ENCODE results near the gene TRIM34. TPM values are rescaled to one million over a fixed set of nuclear protein-coding genes. Genes with fewer than 3 reads are reported as not detected.

The TRIM34 gene
- total and polyA plus RNA-seq, 2 of the 4 experiments (the other 2 are of a cell fraction), result 6.1 to 8.6 TPM

GRCh38 chr11:5655474-5655873, 30.7 kb downstream of the TRIM34 start:
- Histone ChIP-seq H2BK20ac (ENCODE audit: low read depth, low read length) (no peak overlapping the region), H3K18ac (ENCODE audit: low read depth, low read length) (no peak overlapping the region), H3K4ac (ENCODE audit: low read depth, low read length) (no peak overlapping the region), H2BK15ac (ENCODE audit: low read depth, low read length) (no peak overlapping the region), H3K14ac (replicated peaks; ENCODE audit: low read depth, low read length) (no peak overlapping the region), H3K4me2 (ENCODE audit: low read depth, low read length) (no peak overlapping the region), H3K4me3 (ENCODE audit: insufficient read depth, low read depth, low read length) (no peak overlapping the region), H3K9me1 (ENCODE audit: insufficient read depth, low read length) (no peaks in the 10 kb centered on the region), H3K9ac (ENCODE audit: low read depth, low read length) (no peak overlapping the region), H4K91ac (ENCODE audit: insufficient read depth, low read depth, low read length) (no peak overlapping the region), H3K23ac (ENCODE audit: low read depth, low read length) (no peak overlapping the region), H3K4me1 (ENCODE audit: control insufficient read depth, insufficient read depth, low read length) (no peaks in the 10 kb centered on the region), H3K79me1 (ENCODE audit: low read depth in 1 of 2, low read length in 2 of 2) (no peaks in the 10 kb centered on the region), H3K56ac (ENCODE audit: extremely low read depth, insufficient read depth, low read length) (no peak overlapping the region), H4K5ac (ENCODE audit: low read depth, low read length) (no peak overlapping the region), H2BK5ac (ENCODE audit: low read depth, low read length, poor library complexity, severe bottlenecking) (no peak overlapping the region), H3K9me3 (ENCODE audit: control insufficient read depth, insufficient read depth, low read length) (no peaks in the 10 kb centered on the region), H3K27me3 (ENCODE audit: control insufficient read depth, insufficient read depth, low read length) (no peaks in the 10 kb centered on the region), H2BK120ac (ENCODE audit: low read depth, low read length) (no peak overlapping the region), H4K8ac (ENCODE audit: low read depth in 2 of 2, low read length in 2 of 2) (no peak overlapping the region), H2AK5ac (ENCODE audit: low read depth, low read length) (no peak overlapping the region), H2AK9ac (replicated peaks; ENCODE audit: low read depth, low read length, poor library complexity) (no peak overlapping the region), H2AFZ (replicated peaks; ENCODE audit: low read length, poor library complexity) (no peak overlapping the region), H3K36me3 (ENCODE audit: control insufficient read depth, insufficient read depth, low read length) (no peaks in the 10 kb centered on the region), H3K27ac (ENCODE audit: insufficient read depth, low read length) (no peak overlapping the region), H4K20me1 (ENCODE audit: insufficient read depth, low read length) (no peaks in the 10 kb centered on the region)
- dilution Hi-C loops (cut with HindIII; ENCODE audit: low sequenced_read_pairs, unreplicated experiment) (no loop called here), intact Hi-C loops (cut with micrococcal nuclease) (no loop called here), in situ Hi-C loops (cut with MboI; ENCODE audit: low sequenced_read_pairs) (no loop called here)
- ChIA-PET CTCF (no interaction called here), POLR2A (ENCODE audit: unreplicated experiment) (no interaction called here)
- DNase-seq (no peak), ATAC-seq (ENCODE audit: low read depth) (no peak)
- no CpG with 5 or more reads among the region's 4 CpGs for WGBS, 2 experiments (ENCODE audit: extremely low coverage in 2 of 2, insufficient read length in 1 of 2)
- no peak for TF ChIP-seq RCOR1 (IDR thresholded peaks at IDR 0.05; ENCODE audit: insufficient replicate concordance, low read length)
- TF ChIP-seq RFX5 (IDR thresholded peaks at IDR 0.05; ENCODE audit: low read depth, low read length), result no peak
- no peak for TF ChIP-seq USF2 (IDR thresholded peaks at IDR 0.05; ENCODE audit: low read depth, low read length)
- no peak for TF ChIP-seq MAZ (IDR thresholded peaks at IDR 0.05; ENCODE audit: borderline replicate concordance, low read depth, low read length)
- TF ChIP-seq POLR2A (IDR thresholded peaks at IDR 0.05; ENCODE audit: low read depth, low read length), result no peak
- TF ChIP-seq ELK1 (IDR thresholded peaks at IDR 0.05; ENCODE audit: borderline replicate concordance, low read depth, low read length), result no peak
- TF ChIP-seq BHLHE40 (IDR thresholded peaks at IDR 0.05; ENCODE audit: low read depth, low read length), result no peak
- no peak for TF ChIP-seq CHD1 (IDR thresholded peaks at IDR 0.05; ENCODE audit: low read depth, low read length)
- TF ChIP-seq RAD21 (IDR thresholded peaks at IDR 0.05; ENCODE audit: low read length), result no peak
- no peak for TF ChIP-seq MAFK (IDR thresholded peaks at IDR 0.05; ENCODE audit: low read depth, low read length)
- TF ChIP-seq FOS (IDR thresholded peaks at IDR 0.05; ENCODE audit: low read depth, low read length), result no peak
- no peak for TF ChIP-seq CEBPB (IDR thresholded peaks at IDR 0.05; ENCODE audit: low read depth, low read length)
- no TSS peak for BruUV-seq (replicated peaks)
